Measurements from ENCODE around the gene HOXA9. TPM values are rescaled to one million over a fixed set of nuclear protein-coding genes. Genes with fewer than 3 reads are reported as not detected.

HOXA9 gene
- total RNA-seq, 4 donors from 2014 or later = 0.63 to 1.9 (median 0.67) TPM; not detected in 1

DNA sequence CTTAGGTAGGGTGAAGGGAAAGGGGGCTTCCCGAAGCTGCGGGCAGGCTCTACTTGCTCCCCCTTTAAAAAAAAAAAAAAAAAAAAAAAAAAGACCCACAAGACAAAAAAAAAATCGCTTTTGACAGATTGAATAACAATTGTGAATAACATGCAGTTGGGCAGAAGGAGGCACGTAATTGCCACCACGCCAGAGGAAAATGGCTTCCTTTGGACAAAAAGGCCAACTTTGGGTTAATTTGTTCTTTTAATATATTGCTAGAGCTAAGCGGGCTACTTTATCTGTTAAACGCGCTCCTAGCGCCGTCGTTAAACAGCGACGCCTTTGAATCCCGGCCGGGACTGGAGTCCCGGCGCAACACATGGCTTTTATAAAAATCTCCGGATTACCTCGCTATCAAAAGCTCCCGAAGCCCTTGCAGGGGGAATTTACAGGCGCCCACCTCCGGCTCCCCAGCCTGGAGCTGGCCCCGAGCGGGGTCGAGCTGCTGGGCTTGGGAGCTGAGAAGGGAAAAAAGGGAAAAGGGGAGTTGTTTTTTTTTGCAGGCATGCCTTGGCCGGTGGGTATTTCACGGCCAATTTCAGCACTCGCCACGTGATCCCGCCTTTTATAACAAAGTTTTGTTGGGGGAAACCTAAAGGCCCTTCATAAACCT lies 18.5 kb upstream of the HOXA9 start:
- no peak for TF ChIP-seq POLR2A (IDR thresholded peaks at IDR 0.05)
- TF ChIP-seq, protein P1, sequence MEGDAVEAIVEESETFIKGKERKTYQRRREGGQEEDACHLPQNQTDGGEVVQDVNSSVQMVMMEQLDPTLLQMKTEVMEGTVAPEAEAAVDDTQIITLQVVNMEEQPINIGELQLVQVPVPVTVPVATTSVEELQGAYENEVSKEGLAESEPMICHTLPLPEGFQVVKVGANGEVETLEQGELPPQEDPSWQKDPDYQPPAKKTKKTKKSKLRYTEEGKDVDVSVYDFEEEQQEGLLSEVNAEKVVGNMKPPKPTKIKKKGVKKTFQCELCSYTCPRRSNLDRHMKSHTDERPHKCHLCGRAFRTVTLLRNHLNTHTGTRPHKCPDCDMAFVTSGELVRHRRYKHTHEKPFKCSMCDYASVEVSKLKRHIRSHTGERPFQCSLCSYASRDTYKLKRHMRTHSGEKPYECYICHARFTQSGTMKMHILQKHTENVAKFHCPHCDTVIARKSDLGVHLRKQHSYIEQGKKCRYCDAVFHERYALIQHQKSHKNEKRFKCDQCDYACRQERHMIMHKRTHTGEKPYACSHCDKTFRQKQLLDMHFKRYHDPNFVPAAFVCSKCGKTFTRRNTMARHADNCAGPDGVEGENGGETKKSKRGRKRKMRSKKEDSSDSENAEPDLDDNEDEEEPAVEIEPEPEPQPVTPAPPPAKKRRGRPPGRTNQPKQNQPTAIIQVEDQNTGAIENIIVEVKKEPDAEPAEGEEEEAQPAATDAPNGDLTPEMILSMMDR (IDR thresholded peaks at IDR 0.05) = no peak
- Histone ChIP-seq H3K27ac (no peak overlapping the region), H3K4me3 (replicated peaks in 1 of 3) (peak overlapping the region in 1 of 3 donors; percentile 4), H3K9me3 (no peaks in the 10 kb centered on the region), H3K27me3 (peaks cover 96% of the 10 kb centered on the region), H3K36me3 (no peaks in the 10 kb centered on the region), H3K4me1 (peaks cover 21 to 40% of the 10 kb centered on the region in 2 donors)
- no peak for DNase-seq
- 6 to 8% methylated on average over 29 to 30 of the region's 30 CpGs for whole genome bisulfite sequencing, 2 donors
- intact Hi-C loops (cut with DNase I) = no loop called here

GRCh38 chr7:27182861-27183681 lies 17.7 kb upstream of the HOXA9 start:
- H3K36me3 ChIP-seq = no peaks in the 10 kb centered on the region
- WGBS, 2 donors = 12% methylated on average over 24 to 31 of the region's 39 CpGs
- DNase-seq = no peak
- H3K4me1 ChIP-seq = peaks cover 15 to 33% of the 10 kb centered on the region in 2 donors
- no peak for TF ChIP-seq POLR2A (IDR thresholded peaks at IDR 0.05)
- TF ChIP-seq, protein P1 (IDR thresholded peaks at IDR 0.05) = no peak
- no peak overlapping the region for H3K27ac ChIP-seq
- H3K27me3 ChIP-seq = peaks cover 96% of the 10 kb centered on the region
- no peaks in the 10 kb centered on the region for H3K9me3 ChIP-seq
- H3K4me3 ChIP-seq (replicated peaks in 1 of 3) = no peak overlapping the region
- intact Hi-C loops (cut with DNase I) = no loop called here

GRCh38 chr7:27182285-27182841 lies 17.0 kb upstream of the HOXA9 start:
- Histone ChIP-seq H3K27me3 (peaks cover 92% of the 10 kb centered on the region), H3K27ac (no peak overlapping the region), H3K36me3 (no peaks in the 10 kb centered on the region), H3K4me1 (peaks cover 15 to 28% of the 10 kb centered on the region in 2 donors), H3K4me3 (replicated peaks in 1 of 3) (no peak overlapping the region), H3K9me3 (no peaks in the 10 kb centered on the region)
- 19 to 26% methylated on average over 3 to 4 of the region's 4 CpGs for WGBS, 2 donors
- intact Hi-C loops (cut with DNase I) = no loop called here
- no peak for DNase-seq
- TF ChIP-seq, protein P1 (IDR thresholded peaks at IDR 0.05) = no peak
- no peak for TF ChIP-seq POLR2A (IDR thresholded peaks at IDR 0.05)

GRCh38 chr7:27181795-27182275 lies 16.5 kb upstream of the HOXA9 start:
- Histone ChIP-seq H3K9me3 (no peaks in the 10 kb centered on the region), H3K4me1 (peaks cover 15 to 28% of the 10 kb centered on the region in 2 donors), H3K27ac (no peak overlapping the region), H3K4me3 (replicated peaks in 1 of 3) (no peak overlapping the region), H3K36me3 (no peaks in the 10 kb centered on the region), H3K27me3 (peaks cover 88% of the 10 kb centered on the region)
- no peak for DNase-seq
- WGBS, 2 donors = 27 to 44% methylated on average over 4 of the region's 4 CpGs
- intact Hi-C loops (cut with DNase I) = no loop called here
- TF ChIP-seq, protein P1 (IDR thresholded peaks at IDR 0.05) = no peak
- no peak for TF ChIP-seq POLR2A (IDR thresholded peaks at IDR 0.05)
